Smooth muscle cell (in vitro differentiated cells): ENCODE results near the gene CBLN3. TPM values are rescaled to one million over a fixed set of nuclear protein-coding genes. Genes with fewer than 3 reads are reported as not detected.

Experiments used
- DNase-seq: peaks from one replicate; lab custom pipeline; 2025; ENCODE audit not compliant: unreplicated experiment; lab: John Stamatoyannopoulos, UW
- H2AFZ ChIP-seq: fragments of 200-600 bp; sonication (generic); 2 replicates; pipeline ENCODE4 v1.6.0; 2016; ENCODE audit warnings: antibody characterized with exemption, low read depth, mild to moderate bottlenecking
- H3F3A ChIP-seq: fragments of 200-600 bp; sonication (generic); 2 replicates; pipeline ENCODE4 v1.6.0; 2017; ENCODE audit warnings: antibody characterized with exemption, low read depth
- H3K27ac ChIP-seq: fragments of 200-600 bp; sonication (generic); 2 replicates; pipeline ENCODE4 v1.5.1; 2016; ENCODE audit warnings: low read depth, mild to moderate bottlenecking
- H3K27me3 ChIP-seq: fragments of 200-600 bp; sonication (generic); 2 replicates; pipeline ENCODE4 v1.6.1; 2016; ENCODE audit warnings: low read depth, mild to moderate bottlenecking
- H3K36me3 ChIP-seq: fragments of 200-600 bp; sonication (generic); 2 replicates; pipeline ENCODE4 v1.5.1; 2016; ENCODE audit warnings: low read depth
- H3K4me1 ChIP-seq: fragments of 200-600 bp; sonication (generic); 2 replicates; pipeline ENCODE4 v1.5.1; 2016; ENCODE audit warnings: low read depth
- H3K4me2 ChIP-seq: fragments of 200-600 bp; sonication (generic); 2 replicates; pipeline ENCODE4 v1.6.0; 2016; ENCODE audit warnings: mild to moderate bottlenecking
- H3K4me3 ChIP-seq: fragments of 200-600 bp; sonication (generic); 2 replicates; pipeline ENCODE4 v1.5.1; 2016; ENCODE audit warnings: mild to moderate bottlenecking
- H3K79me2 ChIP-seq: fragments of 200-600 bp; sonication (generic); 2 replicates; pipeline ENCODE4 v1.6.0; 2016; ENCODE audit warnings: low read depth, mild to moderate bottlenecking
- H3K9ac ChIP-seq: fragments of 200-600 bp; sonication (generic); 2 replicates; pipeline ENCODE4 v1.6.0; 2016; ENCODE audit warnings: low read depth
- H3K9me3 ChIP-seq: fragments of 200-600 bp; sonication (generic); replicated peaks from 2 replicates; pipeline ENCODE4 v1.5.1; 2016; ENCODE audit warnings: low read depth
- H4K20me1 ChIP-seq: fragments of 200-600 bp; sonication (generic); 2 replicates; pipeline ENCODE4 v1.6.0; 2016; ENCODE audit warnings: low read depth
- CTCF ChIP-seq: fragments of 200-600 bp; sonication (generic); IDR thresholded peaks from 2 replicates; pipeline ENCODE4 v1.5.1; 2017; ENCODE audit warnings: borderline replicate concordance, mild to moderate bottlenecking, antibody characterized with exemption; ENCODE audit not compliant: insufficient read depth, poor library complexity, severe bottlenecking
- WGBS: methylation state at CpG from one replicate; pipeline ENCODE4 v1.1.7; 2016; ENCODE audit warnings: low lambda C conversion rate; 5-methylcytosine and 5-hydroxymethylcytosine counted together
- polyA plus RNA-seq: library from polyadenylated mRNA; unstranded; fragments of >200 nt; fragmentation: Nextera tagmentation; extraction: Ambion mirVana; gene quantifications from 2 replicates; pipeline ENCODE4 v1.2.1, GENCODE V29; 2016
- total RNA-seq: library from RNA; depleted of rRNA; stranded (reverse); fragments of >200 nt; gene quantifications from 2 replicates; pipeline ENCODE4 v1.2.3, GENCODE V29; 2014

CBLN3 gene
- total and polyA plus RNA-seq, 2 experiments from 2014 or later: 1.1 to 1.6 TPM

GRCh38 chr14:24439830-24440605, 10.6 kb upstream of the CBLN3 start:
- Histone ChIP-seq H3K79me2 (peaks cover 5% of the 10 kb centered on the region), H2AFZ (no peak overlapping the region), H3K4me2 (no peak overlapping the region), H3F3A (peaks cover 8% of the 10 kb centered on the region), H3K9me3 (no peaks in the 10 kb centered on the region), H3K36me3 (no peaks in the 10 kb centered on the region), H3K4me3 (no peak overlapping the region), H3K9ac (no peak overlapping the region), H3K27ac (no peak overlapping the region), H4K20me1 (peaks cover 6% of the 10 kb centered on the region), H3K4me1 (peaks cover 12% of the 10 kb centered on the region), H3K27me3 (no peaks in the 10 kb centered on the region)
- TF ChIP-seq CTCF: no peak
- no peak for DNase-seq
- 88% methylated on average over 15 of the region's 15 CpGs for WGBS

- H3K9me3 ChIP-seq: no peaks in the 10 kb centered on the region
- peaks cover 5% of the 10 kb centered on the region for H3K79me2 ChIP-seq
- peaks cover 14% of the 10 kb centered on the region for H3F3A ChIP-seq
- no peak overlapping the region for H3K4me2 ChIP-seq
- H3K36me3 ChIP-seq: no peaks in the 10 kb centered on the region
- H3K4me1 ChIP-seq: peaks cover 12% of the 10 kb centered on the region
- DNase-seq: no peak
- peaks cover 6% of the 10 kb centered on the region for H4K20me1 ChIP-seq
- H3K4me3 ChIP-seq: no peak overlapping the region
- no peak overlapping the region for H3K27ac ChIP-seq
- WGBS: 94% methylated on average over 1 of the region's 1 CpG
- no peak overlapping the region for H2AFZ ChIP-seq
- H3K9ac ChIP-seq: no peak overlapping the region
- H3K27me3 ChIP-seq: no peaks in the 10 kb centered on the region
- no peak for TF ChIP-seq CTCF
Observed at GRCh38 chr14:24439257-24439656, 9.8 kb upstream of the CBLN3 start.

- Histone ChIP-seq H3K4me3 (no peak overlapping the region), H3K9me3 (no peaks in the 10 kb centered on the region), H2AFZ (no peak overlapping the region), H3F3A (peaks cover 14% of the 10 kb centered on the region), H3K79me2 (peaks cover 5% of the 10 kb centered on the region), H3K4me2 (no peak overlapping the region), H3K27ac (no peak overlapping the region), H3K27me3 (no peaks in the 10 kb centered on the region), H3K9ac (no peak overlapping the region), H3K4me1 (peaks cover 10% of the 10 kb centered on the region), H3K36me3 (no peaks in the 10 kb centered on the region), H4K20me1 (peaks cover 8% of the 10 kb centered on the region)
- 82% methylated on average over 9 of the region's 9 CpGs for WGBS
- DNase-seq: no peak
- no peak for TF ChIP-seq CTCF
Observed at GRCh38 chr14:24438223-24439097, 9.0 kb upstream of the CBLN3 start.
